Psoas muscle (tissue), 8 donors: Measurements from ENCODE around the gene RYR2. TPM values are rescaled to one million over a fixed set of nuclear protein-coding genes. Genes with fewer than 3 reads are reported as not detected.

Source experiments
- ATAC-seq, 4 donors: fragments of 200-7000 bp; cut with Tn5 transposase; one replicate each; pipeline ENCODE4 v1.9.1; 2020; ENCODE audit warnings: moderate library complexity in 3 of 4, mild to moderate bottlenecking in 2 of 4
- DNase-seq, 2 donors: peaks; one replicate each; pipeline ENCODE4 v3.0.0-alpha.2; 2020
- H3K27ac ChIP-seq: fragments of 200-600 bp; one replicate; pipeline ENCODE4 v1.8.0; 2022
- H3K27me3 ChIP-seq, 3 donors: fragments of 200-600 bp in 1 of 3; one replicate each; pipeline versions ENCODE4 v1.6.1 to v1.8.0; 2013 to 2022; ENCODE audit warnings: low read length in 2 of 3, mild to moderate bottlenecking in 2 of 3, moderate library complexity in 1 of 3; ENCODE audit not compliant: insufficient read depth in 3 of 3
- H3K36me3 ChIP-seq, 2 donors: fragments of 200-600 bp in 1 of 2; one replicate each; pipeline versions ENCODE4 v1.6.1 to v1.8.0; 2013 to 2022; ENCODE audit warnings: low read depth in 1 of 2, mild to moderate bottlenecking in 1 of 2, moderate library complexity in 1 of 2; ENCODE audit not compliant: insufficient read depth in 1 of 2
- H3K4me1 ChIP-seq: fragments of 200-600 bp; one replicate; pipeline ENCODE4 v1.8.0; 2022
- H3K4me3 ChIP-seq: fragments of 200-600 bp; one replicate; pipeline ENCODE4 v1.8.0; 2022; ENCODE audit warnings: mild to moderate bottlenecking
- H3K9me3 ChIP-seq: fragments of 200-600 bp; one replicate; pipeline ENCODE4 v1.8.0; 2022
- CTCF ChIP-seq: fragments of 200-600 bp; IDR thresholded peaks from one replicate; pipeline ENCODE4 v1.8.0; 2022; ENCODE audit warnings: antibody characterized with exemption
- WGBS, 3 donors: extraction: QIAGEN DNeasy Blood & Tissue Kit; methylation state at CpG; one replicate each; pipeline versions ENCODE4 v1.1.6 to v1.1.7; 2013; 5-methylcytosine and 5-hydroxymethylcytosine counted together
- intact Hi-C, 2 donors: fragments of 100-400 bp; cut with DNase I; formaldehyde crosslinking; loops; one replicate each; pipeline versions ENCODE4 v1.11.0 to v1.14.2; 2022
- polyA plus RNA-seq, 3 donors: library from polyadenylated mRNA; stranded (reverse); fragments of 200-250 nt; gene quantifications; one replicate each; pipeline ENCODE4 v1.2.3, GENCODE V29; 2013
- total RNA-seq, 4 donors: library from RNA; stranded (reverse); fragmentation: NEBNext Ultra II Directional in 2 of 4; extraction: Animal tissue kit (Norgen Biotek cat#: 25700) in 2 of 4; gene quantifications; one replicate each; pipeline versions ENCODE4 v1.2.1 to v1.2.4, GENCODE V29; 2021 to 2023
- donor health status: healthy with polysubstance abuse.
- donor health status: DM: no; HTN: no; CAD: no; lungs with moderate emphysema.
- donor health status: Bipolar disorder and iron deficiency.
- donor health status: healthy.
- donor health status: DM: yes; HTN: yes; CAD: no.
- donor health status: DM: no; HTN: no; CAD: no.
- donor health status: DM: no; HTN: no; CAD: no.
- donor health status: DM: yes; HTN: yes; CAD: no.

Gene RYR2
- total and polyA plus RNA-seq, 7 donors = 0.06 to 0.48 (median 0.25) TPM

- no peak for DNase-seq
- ATAC-seq = no peak
- no peak for TF ChIP-seq CTCF
- Histone ChIP-seq H3K4me3 (no peak overlapping the region), H3K36me3 (no peaks in the 10 kb centered on the region), H3K27me3 (no peaks in the 10 kb centered on the region), H3K9me3 (no peaks in the 10 kb centered on the region), H3K27ac (no peak overlapping the region), H3K4me1 (no peaks in the 10 kb centered on the region)
- 74 to 79% (median 76%) methylated on average over 3 of the region's 3 CpGs for WGBS, 3 donors
- intact Hi-C loops = no loop called here
These were observed 186.4 kb downstream of the RYR2 start for GRCh38 chr1:237228421-237228820.

GRCh38 chr1:237229333-237229732 lies 187.3 kb downstream of the RYR2 start:
- no peaks in the 10 kb centered on the region for H3K27me3 ChIP-seq
- no peaks in the 10 kb centered on the region for H3K4me1 ChIP-seq
- TF ChIP-seq CTCF = no peak
- no peak overlapping the region for H3K27ac ChIP-seq
- intact Hi-C loops = no loop called here
- H3K36me3 ChIP-seq = no peaks in the 10 kb centered on the region
- ATAC-seq = no peak
- 77 to 83% (median 81%) methylated on average over 6 of the region's 6 CpGs for WGBS, 3 donors
- no peaks in the 10 kb centered on the region for H3K9me3 ChIP-seq
- H3K4me3 ChIP-seq = no peak overlapping the region
- no peak for DNase-seq

- Histone ChIP-seq H3K27me3 (no peaks in the 10 kb centered on the region), H3K9me3 (no peaks in the 10 kb centered on the region), H3K36me3 (no peaks in the 10 kb centered on the region), H3K4me1 (no peaks in the 10 kb centered on the region), H3K4me3 (no peak overlapping the region), H3K27ac (no peak overlapping the region)
- DNase-seq (no peak), ATAC-seq (no peak)
- WGBS, 3 donors = 74 to 79% (median 76%) methylated on average over 4 of the region's 4 CpGs
- intact Hi-C loops = no loop called here
- TF ChIP-seq CTCF = no peak
These were observed 190.5 kb downstream of the RYR2 start for GRCh38 chr1:237232501-237232900.

DNA sequence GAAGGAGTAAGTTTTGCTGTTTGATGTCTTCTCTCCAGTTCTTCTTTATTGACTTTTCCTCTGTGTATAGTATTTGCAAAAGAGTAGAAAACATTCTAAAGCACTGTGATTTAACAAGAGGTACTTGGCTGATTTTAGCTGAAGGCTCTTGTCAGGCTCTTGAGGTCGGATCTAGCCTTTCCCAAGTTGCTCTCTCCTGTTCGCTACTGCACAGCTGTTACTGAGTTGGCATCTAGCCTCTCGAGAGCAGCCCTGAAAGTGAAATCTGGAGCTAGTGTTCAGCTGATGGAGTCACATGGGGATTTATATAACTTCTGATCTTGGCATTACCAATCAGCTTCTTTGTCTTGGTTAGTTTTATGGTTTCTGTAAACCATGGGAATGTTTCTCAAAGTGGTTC lies 193.1 kb downstream of the RYR2 start:
- Histone ChIP-seq H3K27ac (no peak overlapping the region), H3K4me1 (no peaks in the 10 kb centered on the region), H3K27me3 (no peaks in the 10 kb centered on the region), H3K4me3 (no peak overlapping the region), H3K36me3 (no peaks in the 10 kb centered on the region), H3K9me3 (no peaks in the 10 kb centered on the region)
- no peak for TF ChIP-seq CTCF
- 17 to 26% (median 18%) methylated on average over 3 of the region's 3 CpGs for WGBS, 3 donors
- intact Hi-C loops = no loop called here
- no peak for DNase-seq
- ATAC-seq = no peak

- no peak for ATAC-seq
- Histone ChIP-seq H3K4me3 (no peak overlapping the region), H3K36me3 (no peaks in the 10 kb centered on the region), H3K4me1 (no peaks in the 10 kb centered on the region), H3K27ac (no peak overlapping the region), H3K27me3 (no peaks in the 10 kb centered on the region), H3K9me3 (no peaks in the 10 kb centered on the region)
- intact Hi-C loops = no loop called here
- 90 to 92% (median 91%) methylated on average over 3 of the region's 3 CpGs for WGBS, 3 donors
- DNase-seq = no peak
- TF ChIP-seq CTCF = no peak
These were observed 195.7 kb downstream of the RYR2 start for GRCh38 chr1:237237721-237238120.
